22Rv1 (cell line): Measurements from ENCODE around the gene EIF6.
A peak's percentile ranks its signal among the peaks of the same experiment; 100 is the strongest.

Source experiments
- H3K27ac ChIP-seq: fragments of 450-650 bp; 2 replicates; pipeline ENCODE4 v1.5.1; 2017
- CTCF ChIP-seq: fragments of 450-650 bp; IDR thresholded peaks from 2 replicates; pipeline ENCODE4 v1.5.1; 2017; ENCODE audit warnings: mild to moderate bottlenecking
- ZFX ChIP-seq: fragments of 450-650 bp; IDR thresholded peaks from 2 replicates; pipeline ENCODE4 v1.6.1; 2017; ENCODE audit warnings: antibody characterized with exemption, borderline replicate concordance

The EIF6 gene

GRCh38 chr20:35327074-35327976 lies 42.8 kb upstream of the EIF6 start:
- peak overlapping the region; percentile 23; the same call in 1 of the 2 replicates for H3K27ac ChIP-seq
- TF ChIP-seq ZFX (no peak), CTCF (no peak)

- TF ChIP-seq ZFX: no peak
- no peak for TF ChIP-seq CTCF
- peak overlapping the region; percentile 23; the same call in 1 of the 2 replicates for H3K27ac ChIP-seq
These were observed 42.1 kb upstream of the EIF6 start for GRCh38 chr20:35326740-35327073.

- TF ChIP-seq ZFX (no peak), CTCF (no peak)
- H3K27ac ChIP-seq: no peak overlapping the region
These were observed 41.6 kb upstream of the EIF6 start for GRCh38 chr20:35326021-35326739.

- TF ChIP-seq ZFX (no peak), CTCF (no peak)
- H3K27ac ChIP-seq: no peak overlapping the region
These were observed 40.8 kb upstream of the EIF6 start for GRCh38 chr20:35325401-35325800.

GRCh38 chr20:35320396-35321126 lies 36.0 kb upstream of the EIF6 start:
- H3K27ac ChIP-seq: peak overlapping the region; percentile 74; the same call in 1 of the 2 replicates
- no peak for TF ChIP-seq CTCF
- no peak for TF ChIP-seq ZFX

GRCh38 chr20:35319871-35320197 lies 35.3 kb upstream of the EIF6 start:
- peak overlapping the region; percentile 74 for H3K27ac ChIP-seq
- TF ChIP-seq CTCF (no peak), ZFX (no peak)
